C1 segment of cervical spinal cord (tissue), 14 donors: Measurements from ENCODE around the gene NEAT1.

Experiments used
- DNase-seq, 14 donors: peaks; one replicate each; lab custom pipeline; 2025; lab: John Stamatoyannopoulos, UW

The NEAT1 gene

GRCh38 chr11:65422633-65423515 lies at the start of gene NEAT1:
Gene NEAT1, plus strand, starts transcription at chr11:65422798.
- DNase-seq, result peak; percentile 74 to 98 (median 93)

DNA sequence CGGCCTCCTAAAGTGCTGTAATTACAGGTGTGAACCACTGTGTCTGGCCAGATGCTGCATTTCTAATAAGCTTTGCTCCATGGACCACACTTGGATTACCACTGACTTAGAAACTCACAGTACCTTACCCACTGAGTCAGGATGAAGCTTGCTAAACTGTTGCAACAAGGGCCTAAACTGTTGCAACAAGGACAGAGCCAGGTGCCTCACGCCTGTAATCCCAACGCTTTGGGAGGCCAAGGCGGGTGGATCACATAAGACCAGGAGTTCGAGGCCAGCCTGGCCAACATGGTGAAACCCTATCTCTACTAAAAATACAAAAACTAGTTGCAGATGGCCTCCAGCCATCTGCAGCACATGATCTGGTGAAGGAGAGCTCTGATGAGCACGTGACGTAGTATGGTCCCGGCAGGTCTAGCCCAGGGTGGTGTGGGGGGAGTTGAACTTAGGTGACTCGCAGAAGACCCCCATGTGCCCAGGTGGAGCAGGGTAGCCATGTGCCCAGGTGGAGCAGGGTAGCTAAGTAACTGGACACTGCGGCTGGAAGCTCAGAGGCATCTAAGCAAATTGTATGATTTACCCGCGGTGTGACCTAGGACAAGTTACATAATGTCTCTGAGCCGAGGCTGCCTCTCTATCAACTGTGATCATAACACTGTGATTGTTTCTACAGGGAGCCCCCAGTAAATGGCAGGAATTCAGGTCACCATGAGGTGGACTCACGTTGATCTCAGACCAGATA lies 48.6 kb upstream of the NEAT1 start:
- no peak for DNase-seq

DNA sequence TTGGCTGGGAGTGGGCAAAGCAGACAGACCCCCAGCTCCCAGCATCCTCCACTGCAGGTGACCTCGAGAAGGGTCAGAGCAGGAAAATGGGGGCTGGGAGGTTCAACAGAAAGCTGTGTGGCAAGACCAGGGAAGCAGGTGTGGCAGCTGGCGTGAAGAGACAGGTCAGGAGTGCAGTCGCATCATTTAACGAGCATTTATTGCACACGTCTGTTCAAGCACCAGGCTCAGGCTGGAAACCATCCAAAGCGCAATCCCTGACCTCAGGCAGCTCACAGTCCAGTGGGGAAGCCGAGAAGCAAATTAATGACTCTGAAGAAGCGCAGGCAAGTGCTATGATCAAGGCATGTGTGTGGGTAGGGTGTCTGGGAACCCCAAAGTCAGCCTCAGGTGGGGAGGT lies 47.6 kb upstream of the NEAT1 start:
- DNase-seq, result no peak

GRCh38 chr11:65376138-65376713 lies 46.4 kb upstream of the NEAT1 start:
- DNase-seq, result no peak

GRCh38 chr11:65377036-65377435 lies 45.6 kb upstream of the NEAT1 start:
- no peak for DNase-seq

DNA sequence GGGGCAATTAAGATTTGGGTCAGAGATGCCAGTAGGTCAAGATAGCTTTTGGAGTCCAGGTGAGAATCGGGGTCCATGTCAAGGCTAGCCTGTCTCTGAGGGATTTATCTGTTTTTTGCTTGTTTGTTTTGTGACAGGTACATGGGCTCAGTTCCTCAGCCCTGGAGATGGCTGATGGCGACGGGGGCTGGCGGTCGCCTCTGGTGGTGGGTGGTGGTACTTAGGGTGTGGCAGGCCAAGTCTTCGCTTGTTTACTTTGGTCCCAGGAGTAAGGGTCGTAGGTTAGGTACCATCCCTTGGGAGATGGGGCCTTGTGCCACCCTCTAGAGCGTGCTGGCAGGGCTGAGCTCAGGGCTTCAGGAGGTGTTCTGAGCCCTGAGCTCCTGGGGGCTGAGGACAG lies 44.8 kb upstream of the NEAT1 start:
- no peak for DNase-seq

DNA sequence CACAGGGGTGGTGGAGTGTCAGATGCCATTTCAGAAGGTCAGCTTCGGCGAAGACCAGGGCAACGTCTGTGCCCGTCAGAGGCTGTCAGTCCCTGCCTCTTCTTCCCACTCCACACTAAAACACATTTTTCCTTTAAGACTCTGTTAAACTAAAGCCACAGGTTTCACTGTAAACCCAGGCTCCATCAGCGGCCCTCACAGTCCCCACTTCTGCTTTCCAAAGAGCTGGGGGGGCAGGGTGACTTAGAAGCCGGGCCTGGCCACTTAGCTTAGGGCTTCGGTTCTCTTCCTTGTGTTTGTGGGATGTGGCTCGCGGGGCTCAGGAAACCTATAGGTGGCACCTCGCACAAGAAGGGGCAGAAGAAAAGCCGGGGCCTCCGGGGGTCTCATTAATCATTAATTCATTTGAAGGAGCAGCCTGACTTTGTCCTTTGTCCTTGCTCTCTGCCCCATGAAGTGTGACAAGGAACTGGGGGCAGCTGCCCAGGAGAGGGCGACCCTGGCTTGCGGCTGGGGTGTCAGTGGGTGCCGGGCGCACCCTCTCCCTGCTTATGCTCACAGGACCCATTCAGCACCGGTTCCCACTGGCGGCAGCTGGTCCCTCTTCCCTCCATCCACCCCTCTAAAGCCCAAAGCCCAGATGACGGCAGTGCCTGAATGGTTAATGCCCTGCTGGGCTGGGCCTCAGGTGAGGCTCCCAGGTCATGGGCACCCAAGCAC lies 44.2 kb upstream of the NEAT1 start:
- DNase-seq, result peak in 1 of 14 donors; percentile 23

GRCh38 chr11:65378928-65379638 lies 43.5 kb upstream of the NEAT1 start:
- DNase-seq, result no peak

DNA sequence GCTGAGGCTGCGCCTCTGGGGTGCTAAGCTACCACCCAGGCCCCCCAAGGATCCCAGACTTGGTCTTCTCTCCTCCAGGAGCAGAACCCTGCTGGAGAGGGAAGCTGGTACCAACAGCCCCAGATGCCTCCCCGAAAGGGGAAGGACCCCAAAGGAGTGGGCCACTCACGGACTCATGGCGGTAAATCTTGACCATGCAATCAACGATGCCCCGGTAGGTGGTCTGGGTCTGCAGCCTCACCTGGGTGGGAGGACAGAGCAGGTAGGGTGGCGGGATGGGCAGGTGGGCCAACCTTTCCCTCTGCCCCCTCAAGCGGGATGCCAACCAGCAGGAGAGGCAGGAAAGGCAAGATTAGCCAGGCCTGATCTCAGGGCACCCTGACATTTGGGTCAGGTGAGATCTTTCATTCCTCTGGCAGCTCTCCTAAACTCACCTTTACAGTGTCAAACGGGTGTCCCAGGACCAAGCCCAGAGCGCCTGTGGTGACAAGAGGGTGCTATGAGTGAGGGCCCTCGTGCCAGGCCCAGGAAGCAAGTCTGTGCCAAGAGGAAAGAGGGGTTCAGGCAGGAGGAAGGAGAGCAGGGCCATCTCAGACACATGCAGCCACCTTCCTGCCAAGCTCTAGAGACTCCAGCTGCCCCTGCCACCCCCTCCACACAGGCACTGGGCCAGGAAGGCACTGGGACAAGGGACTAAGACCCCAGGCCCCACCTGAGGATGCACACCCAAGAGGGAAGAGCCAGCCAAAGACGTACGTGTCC lies 42.7 kb upstream of the NEAT1 start:
- no peak for DNase-seq

DNA sequence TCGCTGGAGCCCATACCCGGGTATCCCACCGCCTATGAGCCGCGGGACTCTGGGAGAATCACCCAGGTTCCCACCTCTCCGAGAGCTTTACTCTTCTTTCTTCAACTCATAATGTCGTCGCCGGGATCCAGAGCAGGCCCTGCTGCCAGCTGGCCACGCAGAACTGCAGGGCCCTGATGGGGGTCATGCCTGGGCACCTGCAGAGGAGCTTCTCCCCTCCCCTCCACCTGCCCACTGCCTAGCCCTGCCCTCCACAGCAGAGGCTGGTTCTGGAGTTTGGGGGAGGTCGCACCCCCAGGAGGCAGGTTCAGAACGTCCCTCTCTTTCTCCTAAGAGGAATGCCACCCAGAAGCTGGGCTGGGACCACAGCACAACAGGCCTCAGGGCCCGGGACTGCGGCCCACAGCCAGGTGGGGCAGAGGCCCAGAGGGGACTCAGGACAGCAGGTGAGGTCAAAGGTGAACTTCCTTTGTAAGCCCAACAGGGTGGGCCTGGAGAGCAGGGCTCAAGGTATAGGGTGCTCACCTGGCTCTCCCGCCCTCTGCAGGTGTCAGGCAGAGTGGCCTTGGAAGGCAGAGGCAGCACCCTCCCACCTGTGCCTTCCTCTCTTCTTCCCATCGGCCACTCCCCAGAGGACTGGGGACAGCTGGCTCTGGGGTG lies 42.0 kb upstream of the NEAT1 start:
- no peak for DNase-seq

DNA sequence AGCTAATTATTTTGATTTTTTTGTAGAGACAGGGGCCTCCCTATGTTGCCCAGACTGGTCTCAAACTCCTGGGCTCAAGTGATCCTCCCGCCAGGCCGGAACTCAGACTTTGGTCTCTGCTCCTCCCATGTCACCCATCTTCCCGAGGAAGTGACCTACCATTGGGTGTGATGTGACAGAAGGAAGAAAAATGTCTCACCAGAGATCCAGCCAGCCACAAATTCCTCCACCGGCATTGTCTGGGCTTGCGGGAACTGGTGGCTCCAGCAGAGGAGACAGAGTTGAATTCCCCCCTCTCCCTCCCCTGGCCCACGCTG lies 40.9 kb upstream of the NEAT1 start:
- DNase-seq, result peak in 1 of 14 donors; percentile 42

GRCh38 chr11:65382033-65382803 lies 40.4 kb upstream of the NEAT1 start, which contains the start of gene SLC25A45:
Gene SLC25A45, minus strand, starts transcription at chr11:65382646. Its CDS starts 695 bp downstream, at chr11:65381951.
- peak; percentile 16 to 93 (median 78) for DNase-seq

- peak in 2 of 14 donors; percentile 51 to 71 for DNase-seq
Observed at GRCh38 chr11:65382804-65383368, 39.7 kb upstream of the NEAT1 start.

- no peak for DNase-seq
Observed at GRCh38 chr11:65383778-65384177, 38.8 kb upstream of the NEAT1 start.

DNA sequence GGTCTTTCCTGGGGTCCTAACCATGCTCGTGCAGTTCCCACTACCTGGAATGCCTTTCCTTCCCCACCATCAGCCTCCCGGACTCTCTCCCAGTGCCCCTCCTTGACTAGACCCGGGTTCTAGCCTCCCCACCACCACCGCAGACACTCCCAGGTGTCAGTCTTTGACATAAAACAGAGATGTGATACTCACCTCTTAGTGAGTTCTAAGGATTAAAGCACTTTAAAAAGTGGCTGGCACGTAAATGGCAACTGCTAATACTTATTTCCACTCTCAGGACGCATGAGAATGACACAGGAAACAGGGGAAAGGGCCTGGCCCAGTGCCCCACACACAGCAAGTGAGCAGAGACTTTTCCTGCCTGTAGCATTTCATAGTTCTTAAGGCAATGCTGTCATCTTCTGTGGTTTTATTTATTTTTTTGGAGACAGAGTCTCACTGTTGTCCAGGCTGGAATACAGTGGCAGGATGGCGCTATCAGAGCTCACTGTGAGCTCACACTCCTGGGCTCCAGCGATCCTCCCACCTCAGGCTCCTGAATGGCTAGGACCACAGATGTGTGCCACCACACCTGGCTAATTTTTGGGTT lies 38.2 kb upstream of the NEAT1 start:
- DNase-seq, result no peak

- peak; percentile 49 to 94 (median 86) for DNase-seq
Observed at GRCh38 chr11:65386307-65387140, 36.1 kb upstream of the NEAT1 start, which contains the start of gene FRMD8. Gene FRMD8, plus strand, starts transcription at chr11:65386637. Its CDS starts 400 bp downstream, at chr11:65387037.

DNA sequence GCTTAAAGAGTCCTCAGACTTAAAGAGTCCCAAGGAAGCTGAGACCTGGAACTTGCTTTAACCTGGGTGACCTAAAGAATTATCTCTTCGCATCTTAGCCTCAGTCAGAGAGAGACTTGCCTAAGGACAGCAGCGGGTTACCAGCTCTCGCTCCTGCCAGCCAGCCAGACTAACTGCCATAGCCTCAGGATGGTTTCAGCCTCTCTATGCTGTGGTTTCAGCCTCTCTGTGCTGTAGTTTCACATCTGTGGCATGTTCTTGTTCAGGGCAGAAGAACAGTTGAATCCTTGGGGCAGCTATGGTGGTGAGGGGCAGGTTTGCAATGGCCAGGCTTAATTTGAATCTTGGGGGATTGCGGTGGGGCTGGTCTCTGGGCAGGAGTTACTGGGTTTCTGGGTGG lies 33.9 kb upstream of the NEAT1 start:
- peak in 1 of 14 donors; percentile 8 for DNase-seq
